22Rv1 (cell line): ENCODE measurements around the gene USP48.

Experiments
- CTCF ChIP-seq: fragments of 450-650 bp; IDR thresholded peaks from 2 replicates; pipeline ENCODE4 v1.5.1; 2017; ENCODE audit warnings: mild to moderate bottlenecking
- ZFX ChIP-seq: fragments of 450-650 bp; IDR thresholded peaks from 2 replicates; pipeline ENCODE4 v1.6.1; 2017; ENCODE audit warnings: antibody characterized with exemption, borderline replicate concordance

DNA sequence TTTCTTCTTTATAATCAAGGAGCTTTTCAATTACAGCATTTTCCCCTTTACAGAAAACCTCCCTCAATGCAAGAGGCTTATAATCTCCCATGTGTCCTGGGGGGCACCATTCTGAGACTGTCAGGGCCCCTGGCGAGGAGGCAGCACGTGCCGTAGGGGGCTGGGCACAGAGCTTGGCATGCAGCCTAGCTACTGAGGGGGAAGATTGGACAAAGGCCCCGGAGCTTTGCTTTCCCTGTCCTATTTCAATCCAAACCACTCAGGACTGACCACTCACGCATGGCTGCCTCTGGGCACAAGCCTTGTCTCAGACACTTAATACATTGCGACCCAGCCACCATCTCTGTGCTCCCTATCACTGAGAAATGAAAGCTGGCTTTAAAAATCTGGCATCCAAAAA, 111.0 kb downstream of the USP48 start:
- TF ChIP-seq CTCF = no peak
- no peak for TF ChIP-seq ZFX
